Tibial artery (tissue), 4 donors: ENCODE results near the gene RPL10A.

Experiments
- DNase-seq, 2 donors: peaks; one replicate each; pipeline ENCODE4 v3.0.0-alpha.2; 2019
- H3K27ac ChIP-seq, 2 donors: fragments of 200-600 bp; sonication (generic) in 1 of 2; 1 replicate in 1 of 2; 2 replicates in 1 of 2; pipeline ENCODE4 v1.5.1; 2018 to 2019; ENCODE audit warnings: mild to moderate bottlenecking in 1 of 2
- H3K27me3 ChIP-seq, 2 donors: fragments of 200-600 bp; sonication (generic) in 1 of 2; one replicate each; pipeline versions ENCODE4 v1.5.1 to v1.6.0; 2016 to 2019
- H3K36me3 ChIP-seq, 3 donors: fragments of 200-600 bp; sonication (generic) in 2 of 3; one replicate each; pipeline ENCODE4 v1.5.1; 2016 to 2019; ENCODE audit warnings: mild to moderate bottlenecking in 2 of 3
- H3K4me1 ChIP-seq, 4 donors: fragments of 200-600 bp; sonication (generic) in 2 of 4; 1 replicate in 3 of 4; 2 replicates in 1 of 4; pipeline ENCODE4 v1.5.1; 2016 to 2019
- H3K4me3 ChIP-seq, 2 donors: fragments of 200-600 bp; sonication (generic) in 1 of 2; 1 replicate in 1 of 2; 2 replicates in 1 of 2; pipeline ENCODE4 v1.5.1; 2018 to 2019; ENCODE audit warnings: mild to moderate bottlenecking in 2 of 2
- H3K9me3 ChIP-seq, 3 donors: fragments of 200-600 bp; sonication (generic) in 1 of 3; one replicate each; pipeline ENCODE4 v1.5.1; 2016 to 2019
- intact Hi-C: fragments of 100-400 bp; cut with DNase I; formaldehyde crosslinking; loops from one replicate; pipeline ENCODE4 v1.15.0; 2023; ENCODE audit warnings: low total_unique reads
- TF ChIP-seq, protein P1 (sequence below), 2 experiments: fragments of 200-600 bp in 1 of 2; fragments of 450-650 bp in 1 of 2; IDR thresholded peaks; one replicate each; pipeline ENCODE4 v1.5.1; 2017 to 2019; ENCODE audit warnings: antibody characterized with exemption in 2 of 2, mild to moderate bottlenecking in 1 of 2, moderate library complexity in 1 of 2

Gene RPL10A

DNA sequence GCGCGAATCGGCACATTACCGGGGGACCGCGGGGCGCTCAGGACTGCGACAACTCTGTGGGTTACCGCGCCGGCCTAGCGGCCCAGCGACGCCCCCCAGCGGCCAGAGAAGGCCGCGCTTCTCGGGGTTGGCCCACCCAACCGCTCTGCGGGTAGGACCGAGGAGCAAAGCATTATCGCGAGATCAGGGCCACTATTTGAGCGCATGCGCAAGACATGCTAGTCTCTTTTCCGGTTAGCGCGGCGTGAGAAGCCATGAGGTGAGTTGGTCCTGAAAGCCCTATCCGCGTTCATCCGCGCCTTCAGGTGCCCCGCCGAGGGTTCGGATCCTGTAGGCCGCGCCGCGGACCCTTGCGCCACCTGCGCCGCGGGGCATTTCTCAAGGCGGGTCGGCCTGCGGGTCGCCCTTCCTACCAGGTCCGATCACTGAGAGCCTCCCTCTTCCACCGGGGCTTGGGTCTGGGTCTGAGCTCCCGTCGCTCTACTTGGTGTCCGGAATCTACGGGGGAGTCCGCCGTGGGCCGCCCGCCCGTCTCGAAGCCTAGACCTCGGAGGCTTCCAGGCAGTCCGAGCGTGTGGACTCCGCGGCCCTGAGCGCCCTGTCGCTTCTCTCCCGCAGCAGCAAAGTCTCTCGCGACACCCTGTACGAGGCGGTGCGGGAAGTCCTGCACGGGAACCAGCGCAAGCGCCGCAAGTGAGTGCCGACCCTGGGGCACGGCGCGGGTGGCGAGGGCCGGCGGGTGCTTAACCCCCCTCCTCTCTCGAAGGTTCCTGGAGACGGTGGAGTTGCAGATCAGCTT, at the start of gene RPL10A:
TSS of gene RPL10A (plus strand) at position 221 of the 799 bp plus-strand sequence. CDS start at position 255, 34 bp downstream.
- intact Hi-C loops = loop anchor here (2.0 to 5.0 kb wide), 2 partner anchors 28 to 126 kb away; partner anchors contain the start of genes PPARD and TEAD3
- peaks cover 22 to 74% (median 34%) of the 10 kb centered on the region in 3 donors for H3K36me3 ChIP-seq
- H3K27me3 ChIP-seq = no peaks in the 10 kb centered on the region
- H3K4me1 ChIP-seq = peaks cover 0 to 44% (median 26%) of the 10 kb centered on the region in 4 donors
- peak; percentile 93 to 98 for DNase-seq
- H3K4me3 ChIP-seq = peak within 1 kb of the TSS; percentile 63 to 80
- H3K27ac ChIP-seq = peak within 1 kb of the TSS; percentile 83 to 86
- no peaks in the 10 kb centered on the region for H3K9me3 ChIP-seq
- TF ChIP-seq, protein P1, sequence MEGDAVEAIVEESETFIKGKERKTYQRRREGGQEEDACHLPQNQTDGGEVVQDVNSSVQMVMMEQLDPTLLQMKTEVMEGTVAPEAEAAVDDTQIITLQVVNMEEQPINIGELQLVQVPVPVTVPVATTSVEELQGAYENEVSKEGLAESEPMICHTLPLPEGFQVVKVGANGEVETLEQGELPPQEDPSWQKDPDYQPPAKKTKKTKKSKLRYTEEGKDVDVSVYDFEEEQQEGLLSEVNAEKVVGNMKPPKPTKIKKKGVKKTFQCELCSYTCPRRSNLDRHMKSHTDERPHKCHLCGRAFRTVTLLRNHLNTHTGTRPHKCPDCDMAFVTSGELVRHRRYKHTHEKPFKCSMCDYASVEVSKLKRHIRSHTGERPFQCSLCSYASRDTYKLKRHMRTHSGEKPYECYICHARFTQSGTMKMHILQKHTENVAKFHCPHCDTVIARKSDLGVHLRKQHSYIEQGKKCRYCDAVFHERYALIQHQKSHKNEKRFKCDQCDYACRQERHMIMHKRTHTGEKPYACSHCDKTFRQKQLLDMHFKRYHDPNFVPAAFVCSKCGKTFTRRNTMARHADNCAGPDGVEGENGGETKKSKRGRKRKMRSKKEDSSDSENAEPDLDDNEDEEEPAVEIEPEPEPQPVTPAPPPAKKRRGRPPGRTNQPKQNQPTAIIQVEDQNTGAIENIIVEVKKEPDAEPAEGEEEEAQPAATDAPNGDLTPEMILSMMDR (IDR thresholded peaks at IDR 0.05) = peak; percentile 96 to 98

- DNase-seq = no peak
- TF ChIP-seq, protein P1 (IDR thresholded peaks at IDR 0.05) = no peak
- H3K27me3 ChIP-seq = no peaks in the 10 kb centered on the region
- H3K4me1 ChIP-seq = peaks cover 0 to 7% (median 6%) of the 10 kb centered on the region in 4 donors
- no peak overlapping the region for H3K4me3 ChIP-seq
- intact Hi-C loops = loop anchor here (10.0 kb wide), 1 partner anchor 75 kb away; the partner anchor contains the start of gene PPARD
- H3K9me3 ChIP-seq = no peaks in the 10 kb centered on the region
- H3K27ac ChIP-seq = no peak overlapping the region
- peaks cover 20 to 73% (median 28%) of the 10 kb centered on the region in 3 donors for H3K36me3 ChIP-seq
Observed at GRCh38 chr6:35419417-35419816, 48.8 kb upstream of the RPL10A start.

DNA sequence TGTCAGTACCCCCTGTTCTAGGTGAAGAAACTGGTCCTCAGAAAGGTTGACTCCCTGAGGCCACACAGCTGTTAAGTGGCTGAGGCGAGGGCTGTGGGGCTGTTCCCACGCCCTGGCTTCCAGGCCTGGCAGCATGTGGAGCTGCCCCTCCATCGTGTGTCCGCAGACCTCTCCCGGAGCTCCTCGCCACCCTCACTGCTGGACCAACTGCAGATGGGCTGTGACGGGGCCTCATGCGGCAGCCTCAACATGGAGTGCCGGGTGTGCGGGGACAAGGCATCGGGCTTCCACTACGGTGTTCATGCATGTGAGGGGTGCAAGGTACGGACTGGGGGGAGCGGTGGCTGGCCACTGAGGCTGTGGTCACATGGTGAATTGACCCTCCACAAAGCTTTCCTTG, 48.2 kb upstream of the RPL10A start:
- no peaks in the 10 kb centered on the region for H3K9me3 ChIP-seq
- H3K27me3 ChIP-seq = no peaks in the 10 kb centered on the region
- H3K27ac ChIP-seq = no peak overlapping the region
- no peak for DNase-seq
- TF ChIP-seq, protein P1 (IDR thresholded peaks at IDR 0.05) = no peak
- intact Hi-C loops = loop anchor here (10.0 kb wide), 1 partner anchor 75 kb away; the partner anchor contains the start of gene PPARD
- peaks cover 0 to 6% (median 1%) of the 10 kb centered on the region in 4 donors for H3K4me1 ChIP-seq
- H3K36me3 ChIP-seq = peaks cover 23 to 78% (median 34%) of the 10 kb centered on the region in 3 donors
- H3K4me3 ChIP-seq = no peak overlapping the region

GRCh38 chr6:35425284-35425683, 42.9 kb upstream of the RPL10A start:
- H3K9me3 ChIP-seq = peaks cover 0 to 23% (median 15%) of the 10 kb centered on the region in 3 donors
- intact Hi-C loops = no loop called here
- no peak overlapping the region for H3K27ac ChIP-seq
- DNase-seq = no peak
- H3K27me3 ChIP-seq = no peaks in the 10 kb centered on the region
- TF ChIP-seq, protein P1 (IDR thresholded peaks at IDR 0.05) = no peak
- no peaks in the 10 kb centered on the region for H3K4me1 ChIP-seq
- peaks cover 31 to 82% (median 54%) of the 10 kb centered on the region in 3 donors for H3K36me3 ChIP-seq
- H3K4me3 ChIP-seq = no peak overlapping the region

GRCh38 chr6:35426074-35426473, 42.1 kb upstream of the RPL10A start:
- Histone ChIP-seq H3K27me3 (no peaks in the 10 kb centered on the region), H3K9me3 (peaks cover 0 to 23% (median 15%) of the 10 kb centered on the region in 3 donors), H3K4me3 (no peak overlapping the region), H3K27ac (no peak overlapping the region), H3K4me1 (no peaks in the 10 kb centered on the region), H3K36me3 (peaks cover 31 to 76% (median 54%) of the 10 kb centered on the region in 3 donors)
- peak in 1 of 2 donors; percentile 48 for DNase-seq
- TF ChIP-seq, protein P1 (IDR thresholded peaks at IDR 0.05) = no peak
- intact Hi-C loops = no loop called here
